ENCODE data around the gene SP3. TPM values are rescaled to one million over a fixed set of nuclear protein-coding genes. Genes with fewer than 3 reads are reported as not detected.

Gene SP3
- total RNA-seq, 1 experiment from 2014 or later = 80.2 TPM

DNA sequence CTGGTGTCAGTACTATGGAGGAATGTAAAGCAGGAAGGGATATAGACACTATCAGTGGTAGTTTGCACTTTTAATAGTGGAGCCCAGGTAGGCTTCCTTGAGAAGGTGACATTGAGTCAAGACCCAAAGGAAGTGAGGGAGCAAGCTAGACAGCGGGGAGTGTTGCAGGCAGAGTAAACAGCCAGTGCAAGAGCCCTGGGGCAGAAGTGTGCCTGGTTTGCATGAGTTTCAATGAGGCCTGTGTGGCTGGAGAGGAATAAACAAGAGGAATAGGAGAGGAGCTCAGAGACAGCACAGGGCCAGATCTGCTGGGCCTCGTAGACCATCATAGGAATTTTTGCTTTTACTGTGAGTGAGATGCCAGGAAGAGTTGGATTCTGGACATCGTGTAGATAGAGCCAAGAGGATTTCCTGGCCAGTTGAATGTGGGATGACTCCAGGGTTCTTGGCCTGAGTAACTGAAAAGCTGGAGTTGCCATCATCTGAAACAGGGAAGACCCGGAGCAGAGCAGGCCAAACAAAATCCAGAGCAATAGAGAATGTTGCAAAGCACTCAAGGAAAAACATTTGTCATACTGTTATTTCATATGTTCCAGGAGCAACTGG lies 102.5 kb downstream of the SP3 start:
- intact Hi-C loops (cut with micrococcal nuclease; ENCODE audit: unreplicated experiment) (no loop called here), in situ Hi-C loops (cut with HindIII; ENCODE audit: low pct_unique_long_range_greater_than_20kb, low sequenced_read_pairs) (no loop called here)
- no peak overlapping the region for H3K27ac ChIP-seq (ENCODE audit: low read length)
- H3K4me1 ChIP-seq (ENCODE audit: control insufficient read depth, insufficient read depth, low read length) = no peaks in the 10 kb centered on the region
- DNase-seq (ENCODE audit: low read depth, low spot score) (no peak), ATAC-seq (no peak)
- BruUV-seq (replicated peaks) = no TSS peak
- H3K36me3 ChIP-seq (ENCODE audit: control insufficient read depth, insufficient read depth, low read length) = no peaks in the 10 kb centered on the region
- TF ChIP-seq SIN3A (IDR thresholded peaks at IDR 0.05; ENCODE audit: borderline replicate concordance, insufficient read depth, low read depth, low read length) = no peak
- no peak for TF ChIP-seq TCF7L2 (IDR thresholded peaks at IDR 0.05; ENCODE audit: low read depth, low read length)
- TF ChIP-seq POLR2AphosphoS5 (IDR thresholded peaks at IDR 0.05; ENCODE audit: low read depth, low read length) = no peak
- TF ChIP-seq, protein P1, sequence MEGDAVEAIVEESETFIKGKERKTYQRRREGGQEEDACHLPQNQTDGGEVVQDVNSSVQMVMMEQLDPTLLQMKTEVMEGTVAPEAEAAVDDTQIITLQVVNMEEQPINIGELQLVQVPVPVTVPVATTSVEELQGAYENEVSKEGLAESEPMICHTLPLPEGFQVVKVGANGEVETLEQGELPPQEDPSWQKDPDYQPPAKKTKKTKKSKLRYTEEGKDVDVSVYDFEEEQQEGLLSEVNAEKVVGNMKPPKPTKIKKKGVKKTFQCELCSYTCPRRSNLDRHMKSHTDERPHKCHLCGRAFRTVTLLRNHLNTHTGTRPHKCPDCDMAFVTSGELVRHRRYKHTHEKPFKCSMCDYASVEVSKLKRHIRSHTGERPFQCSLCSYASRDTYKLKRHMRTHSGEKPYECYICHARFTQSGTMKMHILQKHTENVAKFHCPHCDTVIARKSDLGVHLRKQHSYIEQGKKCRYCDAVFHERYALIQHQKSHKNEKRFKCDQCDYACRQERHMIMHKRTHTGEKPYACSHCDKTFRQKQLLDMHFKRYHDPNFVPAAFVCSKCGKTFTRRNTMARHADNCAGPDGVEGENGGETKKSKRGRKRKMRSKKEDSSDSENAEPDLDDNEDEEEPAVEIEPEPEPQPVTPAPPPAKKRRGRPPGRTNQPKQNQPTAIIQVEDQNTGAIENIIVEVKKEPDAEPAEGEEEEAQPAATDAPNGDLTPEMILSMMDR (IDR thresholded peaks at IDR 0.05) = no peak
- TF ChIP-seq REST (IDR thresholded peaks at IDR 0.05; ENCODE audit: insufficient read depth in 1 of 2, low read depth in 2 of 2, low read length in 1 of 2) = no peak
- no peaks in the 10 kb centered on the region for H3K9me3 ChIP-seq (ENCODE audit: control insufficient read depth, insufficient read depth, low read depth, low read length)
- ChIA-PET CTCF (no interaction called here), POLR2A (no interaction called here)
- H3K4me3 ChIP-seq (ENCODE audit: low read depth in 2 of 2, low read length in 2 of 2) = no peak overlapping the region
- H3K27me3 ChIP-seq (ENCODE audit: control insufficient read depth, insufficient read depth, low read length) = no peaks in the 10 kb centered on the region; the same call in 1 of the 2 replicates

DNA sequence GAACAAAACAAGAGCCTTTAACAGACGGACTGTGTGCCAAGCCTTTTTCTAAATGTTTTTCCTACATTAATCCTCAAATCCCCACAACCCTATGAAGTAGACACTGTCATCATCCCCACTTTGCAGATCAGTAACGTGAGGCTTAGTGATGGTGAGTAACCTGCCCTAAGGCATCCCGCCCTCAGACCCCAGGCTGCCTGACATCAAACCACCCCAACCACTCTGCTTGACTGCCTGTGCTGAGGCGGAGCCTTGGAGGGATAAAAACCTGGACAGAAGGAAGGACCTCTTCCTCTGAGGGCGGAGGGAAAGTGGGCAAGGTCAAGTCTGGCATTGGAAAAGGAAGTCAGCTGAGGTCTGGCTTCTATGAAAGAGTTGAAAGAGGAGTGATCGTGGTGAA lies 104.6 kb downstream of the SP3 start:
- no peak for DNase-seq (ENCODE audit: low read depth, low spot score)
- Histone ChIP-seq H3K4me1 (ENCODE audit: control insufficient read depth, insufficient read depth, low read length) (no peaks in the 10 kb centered on the region), H3K27me3 (ENCODE audit: control insufficient read depth, insufficient read depth, low read length) (no peaks in the 10 kb centered on the region), H3K27ac (ENCODE audit: low read length) (no peak overlapping the region), H3K4me3 (ENCODE audit: low read depth in 2 of 2, low read length in 2 of 2) (no peak overlapping the region), H3K36me3 (ENCODE audit: control insufficient read depth, insufficient read depth, low read length) (no peaks in the 10 kb centered on the region), H3K9me3 (ENCODE audit: control insufficient read depth, insufficient read depth, low read depth, low read length) (no peaks in the 10 kb centered on the region)
- no TSS peak for BruUV-seq (replicated peaks)
- intact Hi-C loops (cut with micrococcal nuclease; ENCODE audit: unreplicated experiment) = no loop called here
- no peak for TF ChIP-seq POLR2AphosphoS5 (IDR thresholded peaks at IDR 0.05; ENCODE audit: low read depth, low read length)
- ChIA-PET CTCF (no interaction called here), POLR2A (interaction anchor here (0.6 kb wide), 1 partner anchor 63 kb away, joined by 3 read pairs; no protein-coding TSS in a partner anchor)
- no peak for ATAC-seq
- in situ Hi-C loops (cut with HindIII; ENCODE audit: low pct_unique_long_range_greater_than_20kb, low sequenced_read_pairs) = no loop called here

DNA sequence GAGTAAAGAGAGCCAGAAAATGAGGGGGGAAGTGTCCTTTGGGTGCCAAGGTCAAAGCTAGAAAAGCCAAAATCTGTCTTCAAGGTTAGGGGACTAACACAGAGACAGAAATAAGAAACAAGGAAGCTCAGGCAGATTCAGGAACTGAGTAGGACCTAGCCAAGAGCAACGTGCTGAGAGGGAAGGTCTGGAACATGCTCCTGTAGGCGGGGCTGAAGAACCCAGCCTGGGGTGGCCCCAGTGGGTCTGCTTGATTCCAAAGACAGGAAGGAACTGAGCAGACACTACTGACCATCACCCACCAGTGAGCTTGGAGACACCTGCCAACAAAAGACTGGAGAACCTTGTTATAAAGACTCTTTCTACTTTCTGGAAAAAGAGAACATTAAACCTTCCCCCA lies 105.1 kb downstream of the SP3 start:
- Histone ChIP-seq H3K27ac (ENCODE audit: low read length) (no peak overlapping the region), H3K27me3 (ENCODE audit: control insufficient read depth, insufficient read depth, low read length) (no peaks in the 10 kb centered on the region), H3K36me3 (ENCODE audit: control insufficient read depth, insufficient read depth, low read length) (no peaks in the 10 kb centered on the region), H3K4me3 (ENCODE audit: low read depth in 2 of 2, low read length in 2 of 2) (no peak overlapping the region), H3K9me3 (ENCODE audit: control insufficient read depth, insufficient read depth, low read depth, low read length) (no peaks in the 10 kb centered on the region), H3K4me1 (ENCODE audit: control insufficient read depth, insufficient read depth, low read length) (no peaks in the 10 kb centered on the region)
- intact Hi-C loops (cut with micrococcal nuclease; ENCODE audit: unreplicated experiment) (no loop called here), in situ Hi-C loops (cut with HindIII; ENCODE audit: low pct_unique_long_range_greater_than_20kb, low sequenced_read_pairs) (no loop called here)
- no peak for ATAC-seq
- DNase-seq (ENCODE audit: low read depth, low spot score) = no peak
- no TSS peak for BruUV-seq (replicated peaks)
- no peak for TF ChIP-seq SIN3A (IDR thresholded peaks at IDR 0.05; ENCODE audit: borderline replicate concordance, insufficient read depth, low read depth, low read length)
- no peak for TF ChIP-seq TCF7L2 (IDR thresholded peaks at IDR 0.05; ENCODE audit: low read depth, low read length)
- no peak for TF ChIP-seq REST (IDR thresholded peaks at IDR 0.05; ENCODE audit: insufficient read depth in 1 of 2, low read depth in 2 of 2, low read length in 1 of 2)
- no peak for TF ChIP-seq POLR2AphosphoS5 (IDR thresholded peaks at IDR 0.05; ENCODE audit: low read depth, low read length)
- TF ChIP-seq, protein P1 (IDR thresholded peaks at IDR 0.05) = no peak
- CTCF ChIA-PET = no interaction called here
- POLR2A ChIA-PET = no interaction called here

Data from Panc1 (cell line).